ENCODE measurements around the gene NRF1. TPM values are rescaled to one million over a fixed set of nuclear protein-coding genes. Genes with fewer than 3 reads are reported as not detected.
"Not testable (repeated sequence)": the region's sequence is repeated elsewhere in the genome, so short reads cannot be mapped to it uniquely, and the experiment has no call there.

NRF1 gene
- polyA plus RNA-seq, 3 donors, result 21.9 to 25.3 (median 23.6) TPM

GRCh38 chr7:129784783-129785684 is 173.5 kb downstream of the NRF1 start:
- DNase-seq (ENCODE audit: extremely low read depth in 1 of 11, low read depth in 9 of 11, low spot score in 4 of 11), result no peak

GRCh38 chr7:129785685-129786514 is 174.4 kb downstream of the NRF1 start:
- no peak for DNase-seq (ENCODE audit: extremely low read depth in 1 of 11, low read depth in 9 of 11, low spot score in 4 of 11)

- no peak for DNase-seq (ENCODE audit: extremely low read depth in 1 of 11, low read depth in 9 of 11, low spot score in 4 of 11)
These were observed 175.5 kb downstream of the NRF1 start for GRCh38 chr7:129786825-129787563.

GRCh38 chr7:129789000-129789399 is 177.5 kb downstream of the NRF1 start:
- DNase-seq (ENCODE audit: extremely low read depth in 1 of 11, low read depth in 9 of 11, low spot score in 4 of 11), result no peak

- DNase-seq (ENCODE audit: extremely low read depth in 1 of 11, low read depth in 9 of 11, low spot score in 4 of 11), result no peak
These were observed 178.1 kb downstream of the NRF1 start for GRCh38 chr7:129789652-129790051.

GRCh38 chr7:129790136-129790535 is 178.6 kb downstream of the NRF1 start:
- DNase-seq (ENCODE audit: extremely low read depth in 1 of 11, low read depth in 9 of 11, low spot score in 4 of 11), result no peak

- DNase-seq (ENCODE audit: extremely low read depth in 1 of 11, low read depth in 9 of 11, low spot score in 4 of 11), result no peak
These were observed 181.2 kb downstream of the NRF1 start for GRCh38 chr7:129792721-129793120.

GRCh38 chr7:129793506-129794310 is 182.2 kb downstream of the NRF1 start:
- DNase-seq (ENCODE audit: extremely low read depth in 1 of 11, low read depth in 9 of 11, low spot score in 4 of 11), result no peak

- DNase-seq (ENCODE audit: extremely low read depth in 1 of 11, low read depth in 9 of 11, low spot score in 4 of 11), result not testable (repeated sequence)
These were observed 182.9 kb downstream of the NRF1 start for GRCh38 chr7:129794461-129794860.

GRCh38 chr7:129796186-129796775 is 184.8 kb downstream of the NRF1 start:
- DNase-seq (ENCODE audit: extremely low read depth in 1 of 11, low read depth in 9 of 11, low spot score in 4 of 11), result no peak

- DNase-seq (ENCODE audit: extremely low read depth in 1 of 11, low read depth in 9 of 11, low spot score in 4 of 11), result no peak
These were observed 185.8 kb downstream of the NRF1 start for GRCh38 chr7:129797214-129797789.

GRCh38 chr7:129798616-129799349 is 187.3 kb downstream of the NRF1 start:
- DNase-seq (ENCODE audit: extremely low read depth in 1 of 11, low read depth in 9 of 11, low spot score in 4 of 11), result no peak

GRCh38 chr7:129799350-129799955 is 187.9 kb downstream of the NRF1 start:
- DNase-seq (ENCODE audit: extremely low read depth in 1 of 11, low read depth in 9 of 11, low spot score in 4 of 11), result no peak

GRCh38 chr7:129800901-129801300 is 189.4 kb downstream of the NRF1 start:
- no peak for DNase-seq (ENCODE audit: extremely low read depth in 1 of 11, low read depth in 9 of 11, low spot score in 4 of 11)

GRCh38 chr7:129801882-129802281 is 190.4 kb downstream of the NRF1 start:
- DNase-seq (ENCODE audit: extremely low read depth in 1 of 11, low read depth in 9 of 11, low spot score in 4 of 11), result no peak

GRCh38 chr7:129803546-129804081 is 192.1 kb downstream of the NRF1 start:
- DNase-seq (ENCODE audit: extremely low read depth in 1 of 11, low read depth in 9 of 11, low spot score in 4 of 11), result no peak

Measured in renal cortex interstitium (tissue), 11 donors.